Activated naive CD4-positive, alpha-beta T cell treated with anti-CD3 and anti-CD28 coated beads, Interleukin-2, amount 10 ng/mL, durations not matched to agents 7 days and 5 days (primary cell): ENCODE data around the gene LYPD1.

Experiments
- CTCF ChIA-PET: fragments of 350-600 bp; sonication (Branson Sonifier 250); formaldehyde crosslinking; loops from one replicate; lab custom pipeline; 2021; ENCODE audit warnings: antibody characterized with exemption; lab: Charles Lee
- DNase-seq: peaks from one replicate; pipeline ENCODE4 v3.0.0-alpha.2; 2020
- H3K27ac Mint-ChIP-seq: one replicate; pipeline ENCODE4 v1.8.0; 2021; ENCODE audit warnings: mild to moderate bottlenecking, moderate library complexity, mixed read lengths
- H3K27me3 Mint-ChIP-seq: one replicate; pipeline ENCODE4 v1.8.0; 2021; ENCODE audit warnings: mild to moderate bottlenecking, mixed read lengths
- H3K36me3 Mint-ChIP-seq: one replicate; pipeline ENCODE4 v1.8.0; 2021; ENCODE audit warnings: mixed read lengths
- H3K4me1 Mint-ChIP-seq: one replicate; pipeline ENCODE4 v1.8.0; 2021; ENCODE audit warnings: mixed read lengths
- H3K4me3 Mint-ChIP-seq: one replicate; pipeline ENCODE4 v1.8.0; 2021; ENCODE audit warnings: mild to moderate bottlenecking, moderate library complexity, mixed read lengths
- H3K9me3 Mint-ChIP-seq: one replicate; pipeline ENCODE4 v1.8.0; 2021; ENCODE audit warnings: mixed read lengths

Gene LYPD1

DNA sequence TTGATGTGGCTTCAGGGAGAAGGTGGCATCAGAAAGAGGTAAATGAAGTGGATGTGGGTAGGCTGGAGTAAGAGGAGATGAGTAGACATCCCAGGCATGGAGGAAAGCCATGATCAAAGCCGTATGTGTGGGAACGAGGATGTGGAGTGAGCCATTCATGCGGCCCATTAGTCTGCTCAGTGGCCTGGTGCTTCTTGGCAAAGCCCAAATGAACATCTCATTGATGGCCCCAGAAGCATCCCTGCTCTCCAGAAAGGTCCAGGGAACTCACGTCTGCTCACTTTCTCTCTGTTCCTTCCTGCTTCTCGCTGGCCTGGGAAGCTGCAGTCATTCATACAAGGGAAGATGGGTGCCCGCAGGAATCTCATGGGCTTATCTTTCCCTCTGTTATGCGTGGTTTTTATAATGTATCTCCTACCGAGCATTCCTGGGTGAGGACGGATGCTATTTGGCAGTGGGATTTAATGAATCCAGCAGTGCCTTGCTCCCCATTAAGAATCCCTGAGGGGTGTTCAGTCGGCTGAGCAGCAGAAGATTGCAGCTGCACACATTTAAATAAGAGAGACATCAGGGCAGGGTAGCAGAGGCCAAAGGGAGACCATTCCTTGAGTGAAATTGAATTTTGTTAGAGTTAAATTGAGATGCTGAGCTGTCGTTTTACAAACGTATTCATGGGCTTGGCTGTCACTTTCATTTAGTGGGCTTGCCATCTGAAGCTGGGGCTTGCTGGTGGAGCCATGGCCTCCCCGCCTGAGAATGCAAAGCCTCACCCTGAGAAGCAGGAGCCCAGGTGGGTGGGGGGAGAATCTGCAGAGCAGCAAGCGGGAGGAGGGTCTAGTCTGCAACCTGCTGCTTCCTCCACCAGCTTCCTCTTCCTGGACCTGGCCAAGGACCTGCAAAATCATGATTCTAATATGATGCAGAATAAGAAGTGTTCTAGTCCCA is 64.5 kb downstream of the LYPD1 start:
- Mint-ChIP-seq H3K27me3 (no peaks in the 10 kb centered on the region), H3K27ac (no peak overlapping the region), H3K36me3 (no peaks in the 10 kb centered on the region), H3K4me3 (no peak overlapping the region), H3K4me1 (no peaks in the 10 kb centered on the region), H3K9me3 (no peaks in the 10 kb centered on the region)
- DNase-seq, result no peak
- CTCF ChIA-PET, result no interaction called here

DNA sequence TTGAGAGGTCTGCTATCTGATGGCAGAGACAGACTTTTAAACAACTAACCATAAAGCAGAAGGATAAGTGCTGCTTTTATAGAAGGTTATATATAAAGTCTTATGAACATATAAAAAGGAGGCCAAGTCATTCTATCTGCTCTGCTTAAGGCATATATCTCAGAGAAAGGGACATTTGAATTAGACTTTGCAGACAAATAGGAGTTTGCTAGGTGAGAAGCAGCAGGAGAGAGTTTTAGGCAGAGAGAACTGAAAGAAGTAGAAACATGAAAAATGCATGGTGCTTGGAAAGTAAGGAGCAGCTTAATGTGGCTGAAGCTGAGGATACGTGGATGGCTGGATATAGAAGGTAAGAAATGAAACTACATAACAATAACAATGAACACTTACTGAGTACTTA is 65.4 kb downstream of the LYPD1 start:
- CTCF ChIA-PET, result no interaction called here
- no peaks in the 10 kb centered on the region for H3K36me3 Mint-ChIP-seq
- no peaks in the 10 kb centered on the region for H3K9me3 Mint-ChIP-seq
- no peaks in the 10 kb centered on the region for H3K4me1 Mint-ChIP-seq
- H3K4me3 Mint-ChIP-seq, result no peak overlapping the region
- no peak for DNase-seq
- H3K27ac Mint-ChIP-seq, result no peak overlapping the region
- no peaks in the 10 kb centered on the region for H3K27me3 Mint-ChIP-seq

DNA sequence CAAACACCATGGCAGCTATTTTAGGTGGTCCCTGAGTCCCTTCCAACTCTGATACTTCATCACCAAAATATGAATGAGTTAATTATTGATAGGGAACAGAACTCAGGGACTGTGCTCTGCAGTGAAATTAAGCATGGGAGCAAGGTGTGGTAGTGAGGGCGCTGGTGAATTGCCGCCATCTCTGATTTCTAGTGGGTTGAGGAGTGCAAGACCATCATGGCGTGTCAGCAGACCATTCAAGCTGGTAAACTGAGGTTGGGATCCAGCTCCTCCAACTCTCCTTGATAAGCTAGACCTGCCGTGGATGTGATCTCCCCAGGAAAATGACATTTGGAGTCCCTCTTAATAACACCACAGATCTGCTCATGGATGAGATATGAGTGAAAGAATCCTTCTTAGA is 70.4 kb downstream of the LYPD1 start:
- Mint-ChIP-seq H3K27me3 (no peaks in the 10 kb centered on the region), H3K36me3 (no peaks in the 10 kb centered on the region), H3K4me1 (no peaks in the 10 kb centered on the region), H3K27ac (no peak overlapping the region), H3K9me3 (peaks cover 4% of the 10 kb centered on the region), H3K4me3 (no peak overlapping the region)
- CTCF ChIA-PET, result no interaction called here
- DNase-seq, result no peak

DNA sequence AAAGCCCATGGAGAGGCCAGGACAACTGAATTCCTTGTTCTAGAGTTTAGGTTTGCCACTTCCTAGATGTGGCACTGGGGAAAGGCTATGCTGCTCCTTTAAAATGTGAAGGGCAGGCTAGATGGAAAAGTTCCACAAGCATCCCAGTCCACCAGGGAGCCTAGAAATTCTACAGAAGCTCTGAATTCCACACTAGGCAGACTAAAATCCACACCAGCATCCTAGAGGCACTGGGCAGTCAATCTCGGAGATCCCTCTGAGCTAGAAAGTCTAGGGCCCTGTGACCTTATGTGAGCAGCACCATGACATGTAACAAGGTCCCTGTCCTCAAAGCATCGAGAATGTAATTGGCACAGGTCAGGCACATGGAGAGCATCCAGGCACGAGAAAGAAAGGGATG is 71.5 kb downstream of the LYPD1 start:
- Mint-ChIP-seq H3K9me3 (peaks cover 4% of the 10 kb centered on the region), H3K27ac (no peak overlapping the region), H3K4me3 (no peak overlapping the region), H3K4me1 (no peaks in the 10 kb centered on the region), H3K36me3 (no peaks in the 10 kb centered on the region), H3K27me3 (no peaks in the 10 kb centered on the region)
- no peak for DNase-seq
- CTCF ChIA-PET, result no interaction called here

DNA sequence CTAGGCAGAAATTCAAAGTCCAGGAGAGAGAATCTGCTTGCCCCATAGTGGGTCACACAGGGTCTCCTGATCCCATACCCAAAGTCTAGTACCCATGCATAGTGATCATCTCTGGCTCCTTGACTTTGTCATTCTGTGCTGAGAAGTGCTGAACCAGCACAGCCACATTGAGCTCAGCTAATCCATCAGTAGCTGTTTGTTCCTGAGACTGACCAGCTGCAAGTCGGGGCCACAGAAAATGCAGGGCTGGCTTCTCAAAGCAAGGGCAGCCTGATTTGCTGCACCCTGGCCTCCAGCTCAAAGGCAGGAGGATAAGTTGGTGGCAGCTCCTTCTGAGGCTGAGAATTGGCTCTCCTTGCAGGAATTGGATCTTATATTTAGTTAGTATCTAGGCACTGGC is 72.2 kb downstream of the LYPD1 start:
- H3K4me1 Mint-ChIP-seq, result no peaks in the 10 kb centered on the region
- no peaks in the 10 kb centered on the region for H3K36me3 Mint-ChIP-seq
- H3K27me3 Mint-ChIP-seq, result no peaks in the 10 kb centered on the region
- H3K27ac Mint-ChIP-seq, result no peak overlapping the region
- DNase-seq, result no peak
- CTCF ChIA-PET, result interaction anchor here (0.6 kb wide), 1 partner anchor 9 kb away, joined by 3 read pairs; no protein-coding TSS in a partner anchor
- H3K4me3 Mint-ChIP-seq, result no peak overlapping the region
- H3K9me3 Mint-ChIP-seq, result peaks cover 4% of the 10 kb centered on the region

DNA sequence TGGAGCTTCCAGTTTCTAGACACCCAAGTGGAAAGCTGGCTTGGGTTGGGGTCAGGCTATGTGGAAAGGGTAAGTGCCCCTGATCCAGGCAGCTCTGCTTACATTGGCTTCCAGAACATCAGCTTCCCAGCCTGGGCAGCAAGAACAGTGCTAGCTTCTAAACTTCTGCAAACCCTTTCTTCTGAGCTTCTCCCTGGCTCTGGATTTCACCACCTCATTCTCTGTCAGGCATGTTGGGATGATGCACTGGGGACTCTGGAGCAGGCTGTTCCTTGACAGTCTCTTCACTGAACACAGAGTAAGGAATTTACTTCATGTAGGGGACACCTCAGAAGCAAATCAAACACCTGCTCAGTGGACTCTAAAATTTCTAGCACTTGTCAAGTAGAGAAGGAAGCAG is 72.8 kb downstream of the LYPD1 start:
- Mint-ChIP-seq H3K27ac (no peak overlapping the region), H3K27me3 (no peaks in the 10 kb centered on the region)
- CTCF ChIA-PET, result no interaction called here

DNA sequence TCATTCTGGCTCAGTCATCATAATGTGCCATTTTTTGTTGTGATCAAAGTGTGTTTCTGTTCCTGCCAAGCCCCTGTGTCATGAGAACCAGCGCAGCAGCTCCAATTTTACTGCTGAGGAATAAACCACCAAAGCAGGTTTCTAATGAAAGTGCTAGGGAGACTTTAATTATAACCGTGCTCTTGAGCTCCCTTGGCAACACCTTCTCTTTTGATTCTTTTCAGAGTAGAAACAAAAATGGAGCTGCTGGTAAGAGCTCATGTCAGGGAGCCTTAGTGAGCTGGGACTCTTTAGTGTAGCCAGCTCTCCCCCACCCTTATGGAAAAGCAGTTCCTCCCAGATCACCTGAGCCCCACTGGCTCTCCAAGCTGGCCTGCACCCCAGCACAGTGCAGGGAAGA is 74.3 kb downstream of the LYPD1 start:
- Mint-ChIP-seq H3K4me3 (no peak overlapping the region), H3K27me3 (no peaks in the 10 kb centered on the region), H3K27ac (no peak overlapping the region), H3K9me3 (peaks cover 7% of the 10 kb centered on the region), H3K4me1 (no peaks in the 10 kb centered on the region), H3K36me3 (no peaks in the 10 kb centered on the region)
- no peak for DNase-seq
- CTCF ChIA-PET, result no interaction called here

More for the DNA sequence above, 72.8 kb downstream of the LYPD1 start:
- Mint-ChIP-seq H3K4me3 (no peak overlapping the region), H3K9me3 (peaks cover 4% of the 10 kb centered on the region), H3K4me1 (no peaks in the 10 kb centered on the region), H3K36me3 (no peaks in the 10 kb centered on the region)
- DNase-seq, result no peak

DNA sequence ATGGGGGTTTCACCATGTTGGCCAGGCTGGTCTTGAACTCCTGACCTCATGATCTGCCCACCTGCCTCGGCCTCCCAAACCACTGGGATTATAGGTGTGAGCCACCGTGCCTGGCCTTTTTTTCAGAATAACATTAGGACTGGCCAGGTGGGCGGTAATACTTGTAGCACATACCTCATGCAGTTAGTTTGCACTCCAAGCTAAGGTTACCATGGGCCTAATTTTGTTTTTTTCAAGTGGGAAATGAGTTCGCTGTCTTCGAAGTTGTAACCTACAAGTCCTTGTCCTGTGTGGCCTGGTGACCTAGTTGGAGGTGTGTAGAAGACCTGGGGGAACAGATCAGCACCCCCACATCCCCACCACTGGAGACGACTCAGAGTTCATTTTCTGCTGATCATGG is 74.8 kb downstream of the LYPD1 start:
- DNase-seq, result no peak
- Mint-ChIP-seq H3K4me3 (no peak overlapping the region), H3K9me3 (peaks cover 7% of the 10 kb centered on the region), H3K27ac (no peak overlapping the region), H3K4me1 (no peaks in the 10 kb centered on the region), H3K27me3 (no peaks in the 10 kb centered on the region), H3K36me3 (no peaks in the 10 kb centered on the region)
- CTCF ChIA-PET, result no interaction called here
